ENCODE data around the gene LAYN. TPM values are rescaled to one million over a fixed set of nuclear protein-coding genes. Genes with fewer than 3 reads are reported as not detected.
A peak's percentile ranks its signal among the peaks of the same experiment; 100 is the strongest.

LAYN gene
- polyA plus RNA-seq, 1 of the 3 experiments (the other 2 are of a cell fraction) = 366 TPM

- TF ChIP-seq FOXJ3 (CRISPR knock-in tag; IDR thresholded peaks at IDR 0.05) (no peak), TEAD4 (IDR thresholded peaks at IDR 0.05; ENCODE audit: borderline replicate concordance, insufficient read depth) (peak; percentile 69; the same call in 1 of the 2 replicates), PBX3 (IDR thresholded peaks at IDR 0.05) (peak; percentile 40; the same call in 1 of the 2 replicates), EP300 (IDR thresholded peaks at IDR 0.05; ENCODE audit: borderline replicate concordance in 1 of 2, low read depth in 1 of 2, low read length in 1 of 2) (peak in 1 of 2 experiments; percentile 83; a peak in 2 of 4 replicates), MAX (IDR thresholded peaks at IDR 0.05; ENCODE audit: low read depth) (peak; percentile 87)
These were observed 21.3 kb downstream of the LAYN start (continued) for GRCh38 chr11:111561791-111562325.

GRCh38 chr11:111562692-111563389 is 22.3 kb downstream of the LAYN start:
- POLR2A ChIA-PET = no interaction called here
- no peak overlapping the region for H3K4me2 ChIP-seq
- H3K27ac ChIP-seq (ENCODE audit: low read depth in 2 of 2, low read length in 1 of 2) = peak overlapping the region in 1 of 2 experiments; percentile 97; a peak in 3 of 4 replicates
- peaks cover 14% of the 10 kb centered on the region; the same call in 1 of the 2 replicates for H3K79me2 ChIP-seq (ENCODE audit: insufficient read depth)
- 98% methylated on average over 10 of the region's 10 CpGs for WGBS (ENCODE audit: low lambda C conversion rate)
- TF ChIP-seq YY1 (IDR thresholded peaks at IDR 0.05; ENCODE audit: low read depth) (no peak), RFX5 (IDR thresholded peaks at IDR 0.05; ENCODE audit: low read length) (no peak), ELF1 (IDR thresholded peaks at IDR 0.05) (no peak), RCOR1 (IDR thresholded peaks at IDR 0.05; ENCODE audit: low read length) (no peak), EZH2phosphoT487 (IDR thresholded peaks at IDR 0.05; ENCODE audit: borderline replicate concordance, low read depth) (no peak), MXI1 (IDR thresholded peaks at IDR 0.05; ENCODE audit: low read depth, low read length) (no peak), JUND (IDR thresholded peaks at IDR 0.05) (no peak), USF1 (IDR thresholded peaks at IDR 0.05; ENCODE audit: borderline replicate concordance, low read depth) (no peak), PBX3 (IDR thresholded peaks at IDR 0.05) (no peak), TAF1 (IDR thresholded peaks at IDR 0.05; ENCODE audit: borderline replicate concordance, low read depth, low read length) (no peak), FOXJ3 (CRISPR knock-in tag; IDR thresholded peaks at IDR 0.05) (no peak), USF2 (IDR thresholded peaks at IDR 0.05; ENCODE audit: borderline replicate concordance, low read depth, low read length) (no peak), EP300 (IDR thresholded peaks at IDR 0.05; ENCODE audit: borderline replicate concordance in 1 of 2, low read depth in 1 of 2, low read length in 1 of 2) (no peak), MAX (IDR thresholded peaks at IDR 0.05; ENCODE audit: low read depth) (no peak), IRF3 (IDR thresholded peaks at IDR 0.05; ENCODE audit: low read depth, low read length) (no peak)
- H3K4me1 ChIP-seq (ENCODE audit: control insufficient read depth in 1 of 2, insufficient read depth in 2 of 2, low read depth in 1 of 2, low read length in 1 of 2) = peaks cover 16 to 35% of the 10 kb centered on the region in 2 experiments
- no peak for DNase-seq
- H3K36me3 ChIP-seq (replicated peaks in 1 of 2; ENCODE audit: control insufficient read depth in 1 of 2, insufficient read depth in 2 of 2, low read length in 1 of 2) = peaks cover 23 to 51% of the 10 kb centered on the region in 2 experiments
- H3K27me3 ChIP-seq (ENCODE audit: insufficient read depth) = no peaks in the 10 kb centered on the region
- H3K9me3 ChIP-seq = no peaks in the 10 kb centered on the region
- no peak overlapping the region for H2AFZ ChIP-seq (ENCODE audit: low read depth)
- CTCF ChIA-PET = interaction anchor here (0.8 to 3.3 kb wide), 10 partner anchors 8 to 280 kb away, joined by 3 to 9 read pairs (median 3); no protein-coding TSS in a partner anchor
- peak overlapping the region; percentile 41 for H3K9ac ChIP-seq
- no peak overlapping the region for H3K4me3 ChIP-seq (ENCODE audit: low read depth in 2 of 2, low read length in 1 of 2)
- peaks cover 75% of the 10 kb centered on the region for H3F3A ChIP-seq (replicated peaks; ENCODE audit: insufficient read depth)
- no peaks in the 10 kb centered on the region for H4K20me1 ChIP-seq (ENCODE audit: insufficient read depth)
- no peaks in the 10 kb centered on the region for H3K9me2 ChIP-seq
